Measurements from ENCODE around the gene CDYL. TPM values are rescaled to one million over a fixed set of nuclear protein-coding genes. Genes with fewer than 3 reads are reported as not detected.
A peak's percentile ranks its signal among the peaks of the same experiment; 100 is the strongest.

The CDYL gene
- total RNA-seq, 1 donor from 2014 or later: 46.1 TPM

DNA sequence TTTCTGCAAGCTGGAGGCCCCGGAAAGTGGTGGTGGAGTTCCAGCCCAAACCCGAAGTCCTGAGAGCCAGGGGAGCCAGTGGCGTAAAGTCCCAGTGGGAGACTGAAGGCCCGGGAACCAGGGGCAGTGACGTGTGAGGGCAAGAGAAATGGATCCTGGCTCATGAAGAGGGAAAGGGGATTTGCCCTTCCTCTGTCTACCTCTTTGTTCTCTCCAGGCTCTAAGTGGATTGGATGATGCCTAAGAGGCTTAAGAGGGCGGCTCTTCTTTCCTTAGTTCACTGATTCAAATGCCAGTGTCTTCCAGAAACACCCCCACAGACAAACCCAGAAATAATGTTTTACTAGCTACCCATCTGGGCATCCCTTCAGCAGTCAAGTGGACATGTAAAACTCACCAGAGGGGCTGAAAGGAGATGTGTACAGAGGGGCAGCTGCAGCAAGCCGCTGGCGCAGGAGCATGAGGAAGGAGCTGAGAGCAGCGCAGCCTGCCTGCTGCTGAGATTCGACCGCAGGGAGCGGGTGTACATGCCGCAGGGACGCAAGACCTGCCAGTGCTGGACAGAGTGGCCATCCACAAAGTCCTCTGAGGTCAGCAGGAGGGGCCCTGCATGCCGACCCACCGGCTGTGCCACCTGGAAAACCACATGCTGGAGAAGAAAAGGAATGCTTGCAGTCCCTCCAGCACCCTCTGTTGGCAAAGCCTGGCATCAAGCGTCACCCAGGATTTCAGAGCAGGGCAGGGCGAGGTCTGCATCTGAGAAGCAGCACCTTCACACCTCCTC, 29.5 kb downstream of the CDYL start:
- Histone ChIP-seq H3K4me3 (ENCODE audit: low read depth, low read length) (no peak overlapping the region), H3K27me3 (ENCODE audit: control insufficient read depth, insufficient read depth, low read length) (no peaks in the 10 kb centered on the region), H3K36me3 (ENCODE audit: control insufficient read depth, insufficient read depth, low read length) (no peaks in the 10 kb centered on the region)
- DNase-seq (ENCODE audit: low read depth) (peak; percentile 55), FAIRE-seq (no peak)
- TF ChIP-seq, protein P1, sequence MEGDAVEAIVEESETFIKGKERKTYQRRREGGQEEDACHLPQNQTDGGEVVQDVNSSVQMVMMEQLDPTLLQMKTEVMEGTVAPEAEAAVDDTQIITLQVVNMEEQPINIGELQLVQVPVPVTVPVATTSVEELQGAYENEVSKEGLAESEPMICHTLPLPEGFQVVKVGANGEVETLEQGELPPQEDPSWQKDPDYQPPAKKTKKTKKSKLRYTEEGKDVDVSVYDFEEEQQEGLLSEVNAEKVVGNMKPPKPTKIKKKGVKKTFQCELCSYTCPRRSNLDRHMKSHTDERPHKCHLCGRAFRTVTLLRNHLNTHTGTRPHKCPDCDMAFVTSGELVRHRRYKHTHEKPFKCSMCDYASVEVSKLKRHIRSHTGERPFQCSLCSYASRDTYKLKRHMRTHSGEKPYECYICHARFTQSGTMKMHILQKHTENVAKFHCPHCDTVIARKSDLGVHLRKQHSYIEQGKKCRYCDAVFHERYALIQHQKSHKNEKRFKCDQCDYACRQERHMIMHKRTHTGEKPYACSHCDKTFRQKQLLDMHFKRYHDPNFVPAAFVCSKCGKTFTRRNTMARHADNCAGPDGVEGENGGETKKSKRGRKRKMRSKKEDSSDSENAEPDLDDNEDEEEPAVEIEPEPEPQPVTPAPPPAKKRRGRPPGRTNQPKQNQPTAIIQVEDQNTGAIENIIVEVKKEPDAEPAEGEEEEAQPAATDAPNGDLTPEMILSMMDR (IDR thresholded peaks at IDR 0.05; ENCODE audit: insufficient read depth, low read length, severe bottlenecking): peak; percentile 90

DNA sequence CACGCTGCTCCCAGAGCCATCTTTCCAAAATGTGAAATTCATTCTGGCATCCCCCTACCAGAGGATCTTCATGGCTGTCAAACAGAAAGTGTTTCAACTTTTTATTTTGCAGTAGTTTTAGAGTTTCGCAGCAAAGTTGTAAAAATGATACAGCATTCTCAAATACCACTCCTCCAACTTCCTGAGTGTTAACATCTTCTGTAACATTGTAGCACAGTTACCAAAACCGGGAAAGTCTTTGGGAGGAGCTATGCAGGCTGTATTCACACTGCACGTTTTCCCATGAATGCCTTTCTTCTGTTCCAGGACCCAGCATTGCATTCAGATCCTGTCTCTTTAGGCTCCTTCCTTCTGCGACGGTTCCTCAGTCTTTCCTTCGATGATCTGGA, 30.1 kb downstream of the CDYL start:
- no peak for FAIRE-seq
- Histone ChIP-seq H3K27me3 (ENCODE audit: control insufficient read depth, insufficient read depth, low read length) (no peaks in the 10 kb centered on the region), H3K36me3 (ENCODE audit: control insufficient read depth, insufficient read depth, low read length) (no peaks in the 10 kb centered on the region), H3K4me3 (ENCODE audit: low read depth, low read length) (no peak overlapping the region)
- TF ChIP-seq, protein P1 (IDR thresholded peaks at IDR 0.05; ENCODE audit: insufficient read depth, low read length, severe bottlenecking): no peak
- DNase-seq (ENCODE audit: low read depth): no peak

DNA sequence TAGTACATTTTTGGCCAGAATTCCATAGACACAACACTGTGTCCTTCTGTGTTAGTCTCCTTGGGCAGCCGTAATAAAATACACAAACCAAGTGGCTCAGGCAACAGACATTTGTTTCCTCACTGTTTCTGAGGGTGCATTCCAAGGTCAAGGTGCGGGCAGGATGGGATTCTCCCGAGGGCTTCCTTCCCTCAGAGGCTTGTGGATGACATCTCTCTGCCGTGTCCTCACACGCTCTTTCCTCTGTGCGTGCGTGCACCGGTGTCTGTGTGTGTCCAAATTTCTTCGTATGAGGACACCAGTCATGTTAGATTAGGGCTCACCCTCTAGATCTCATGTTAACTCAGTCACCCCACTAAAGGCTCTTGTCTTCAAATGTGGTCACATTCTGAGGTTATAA, 30.6 kb downstream of the CDYL start:
- Histone ChIP-seq H3K27me3 (ENCODE audit: control insufficient read depth, insufficient read depth, low read length) (no peaks in the 10 kb centered on the region), H3K36me3 (ENCODE audit: control insufficient read depth, insufficient read depth, low read length) (no peaks in the 10 kb centered on the region), H3K4me3 (ENCODE audit: low read depth, low read length) (no peak overlapping the region)
- DNase-seq (ENCODE audit: low read depth) (no peak), FAIRE-seq (no peak)
- TF ChIP-seq, protein P1 (IDR thresholded peaks at IDR 0.05; ENCODE audit: insufficient read depth, low read length, severe bottlenecking): no peak

DNA sequence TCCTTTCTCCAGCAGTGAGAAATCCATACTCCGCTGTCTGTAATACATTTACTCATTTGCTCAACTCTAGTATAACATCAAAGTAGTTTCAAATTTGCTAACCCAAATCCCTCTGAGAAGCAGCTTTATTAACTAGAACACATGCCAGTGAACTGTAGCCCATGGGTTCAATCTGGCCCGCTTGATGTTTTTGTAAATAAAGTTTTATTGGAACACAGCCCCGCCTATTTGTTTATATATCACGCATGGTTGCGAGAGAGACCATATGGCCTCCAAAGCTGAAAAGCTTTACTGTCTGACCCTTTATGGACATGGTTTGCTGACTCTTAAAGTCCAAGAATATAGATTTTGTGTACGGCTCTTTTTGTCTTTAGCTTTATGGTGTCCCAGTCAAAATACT, 32.2 kb downstream of the CDYL start:
- no peak for DNase-seq (ENCODE audit: low read depth)
- Histone ChIP-seq H3K4me3 (ENCODE audit: low read depth, low read length) (no peak overlapping the region), H3K27me3 (ENCODE audit: control insufficient read depth, insufficient read depth, low read length) (no peaks in the 10 kb centered on the region), H3K36me3 (ENCODE audit: control insufficient read depth, insufficient read depth, low read length) (no peaks in the 10 kb centered on the region)
- TF ChIP-seq, protein P1 (IDR thresholded peaks at IDR 0.05; ENCODE audit: insufficient read depth, low read length, severe bottlenecking): no peak
- FAIRE-seq: no peak

DNA sequence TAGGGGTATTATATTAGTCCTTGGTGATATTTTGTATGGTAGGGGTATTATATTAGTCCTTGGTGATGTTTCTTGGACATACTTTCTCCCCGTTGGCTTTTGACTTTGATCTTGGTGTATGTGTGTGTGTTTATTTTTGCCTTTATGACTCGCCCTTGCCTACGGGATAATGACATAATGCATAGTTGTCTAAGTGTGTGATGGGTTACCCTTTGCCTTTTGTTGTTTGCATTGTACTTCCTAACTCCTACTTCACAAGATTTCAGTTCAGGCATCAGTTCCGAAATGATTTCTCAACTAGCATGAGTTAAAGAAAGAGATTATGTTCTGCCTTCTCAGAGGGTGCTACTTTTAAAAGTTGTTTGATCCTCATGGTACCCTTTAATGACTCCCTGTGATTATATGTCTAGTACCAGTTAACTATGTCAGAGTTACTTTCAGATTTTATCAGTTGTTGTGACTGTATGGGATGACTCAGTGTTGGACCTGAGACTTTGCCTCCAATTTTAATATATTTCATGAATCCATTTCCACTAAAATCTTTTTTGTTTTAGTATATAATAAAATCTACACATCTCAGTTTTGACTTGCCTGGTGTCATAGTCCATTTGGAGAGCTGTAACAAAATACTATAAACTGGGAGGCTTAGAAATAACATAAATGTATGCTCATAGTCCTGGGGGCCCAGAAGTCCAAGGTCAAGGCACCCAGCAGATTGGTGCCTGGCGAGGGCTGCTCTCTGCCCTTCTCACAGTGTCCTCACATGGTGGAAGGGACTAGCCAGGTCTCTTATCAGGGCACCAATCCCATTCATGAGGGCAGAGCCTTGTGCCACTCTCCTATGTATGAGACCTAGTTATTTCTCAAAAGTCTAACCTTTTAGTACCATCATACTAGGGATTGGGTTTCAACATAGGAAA, 34.1 kb downstream of the CDYL start:
- FAIRE-seq (no peak), DNase-seq (ENCODE audit: low read depth) (peak; percentile 91)
- TF ChIP-seq, protein P1 (IDR thresholded peaks at IDR 0.05; ENCODE audit: insufficient read depth, low read length, severe bottlenecking): no peak
- no peak overlapping the region for H3K4me3 ChIP-seq (ENCODE audit: low read depth, low read length)
- H3K36me3 ChIP-seq (ENCODE audit: control insufficient read depth, insufficient read depth, low read length): no peaks in the 10 kb centered on the region
- H3K27me3 ChIP-seq (ENCODE audit: control insufficient read depth, insufficient read depth, low read length): no peaks in the 10 kb centered on the region
